ENCODE data around the gene SLC16A14. TPM values are rescaled to one million over a fixed set of nuclear protein-coding genes. Genes with fewer than 3 reads are reported as not detected.

The SLC16A14 gene
- total and polyA plus RNA-seq, 2 donors (not counting 3 experiments of a cell fraction or from before 2014, with no cell fraction given), result 0.22 to 0.30 TPM

DNA sequence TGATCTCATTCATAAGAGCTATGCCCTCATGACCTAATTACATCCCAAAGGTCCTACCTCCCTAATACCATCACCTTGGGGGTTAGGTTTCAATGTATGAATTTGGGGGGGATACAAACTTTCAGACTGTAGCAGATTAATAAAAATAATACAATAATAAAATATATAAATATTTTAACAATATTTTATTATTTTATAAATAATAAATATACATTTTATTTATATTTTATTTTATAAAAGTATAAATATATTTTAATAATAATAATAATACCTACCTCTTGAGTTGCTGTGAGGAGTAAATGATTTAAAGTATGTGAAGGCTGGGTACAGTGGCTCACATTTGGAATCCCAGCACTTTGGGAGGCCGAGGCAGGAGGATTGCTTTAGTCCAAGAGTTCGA lies 8.1 kb upstream of the SLC16A14 start:
- ChIA-PET CTCF (interaction anchor here (1.3 to 2.1 kb wide), 4 partner anchors 9 to 83 kb away, joined by 4 to 23 read pairs (median 12); partner anchors contain the start of gene SLC16A14), POLR2A (no interaction called here)
- no peak for TF ChIP-seq GATA2 (IDR thresholded peaks at IDR 0.05; ENCODE audit: insufficient read depth, insufficient read length, low read depth, low read length)
- no peak for TF ChIP-seq POLR2A (IDR thresholded peaks at IDR 0.05; ENCODE audit: low read depth, low read length)
- TF ChIP-seq, protein P1, sequence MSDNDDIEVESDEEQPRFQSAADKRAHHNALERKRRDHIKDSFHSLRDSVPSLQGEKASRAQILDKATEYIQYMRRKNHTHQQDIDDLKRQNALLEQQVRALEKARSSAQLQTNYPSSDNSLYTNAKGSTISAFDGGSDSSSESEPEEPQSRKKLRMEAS (IDR thresholded peaks at IDR 0.05; ENCODE audit: insufficient read depth, insufficient read length), result no peak
- no peak for TF ChIP-seq MYC (IDR thresholded peaks at IDR 0.05; ENCODE audit: low read depth, low read length)
- TF ChIP-seq EZH2 (IDR thresholded peaks at IDR 0.05; ENCODE audit: borderline replicate concordance, low read depth, low read length, severe bottlenecking), result no peak
- TF ChIP-seq POLR2AphosphoS5 (IDR thresholded peaks at IDR 0.05; ENCODE audit: insufficient read depth, low read depth, low read length), result no peak
- TF ChIP-seq, protein P2, sequence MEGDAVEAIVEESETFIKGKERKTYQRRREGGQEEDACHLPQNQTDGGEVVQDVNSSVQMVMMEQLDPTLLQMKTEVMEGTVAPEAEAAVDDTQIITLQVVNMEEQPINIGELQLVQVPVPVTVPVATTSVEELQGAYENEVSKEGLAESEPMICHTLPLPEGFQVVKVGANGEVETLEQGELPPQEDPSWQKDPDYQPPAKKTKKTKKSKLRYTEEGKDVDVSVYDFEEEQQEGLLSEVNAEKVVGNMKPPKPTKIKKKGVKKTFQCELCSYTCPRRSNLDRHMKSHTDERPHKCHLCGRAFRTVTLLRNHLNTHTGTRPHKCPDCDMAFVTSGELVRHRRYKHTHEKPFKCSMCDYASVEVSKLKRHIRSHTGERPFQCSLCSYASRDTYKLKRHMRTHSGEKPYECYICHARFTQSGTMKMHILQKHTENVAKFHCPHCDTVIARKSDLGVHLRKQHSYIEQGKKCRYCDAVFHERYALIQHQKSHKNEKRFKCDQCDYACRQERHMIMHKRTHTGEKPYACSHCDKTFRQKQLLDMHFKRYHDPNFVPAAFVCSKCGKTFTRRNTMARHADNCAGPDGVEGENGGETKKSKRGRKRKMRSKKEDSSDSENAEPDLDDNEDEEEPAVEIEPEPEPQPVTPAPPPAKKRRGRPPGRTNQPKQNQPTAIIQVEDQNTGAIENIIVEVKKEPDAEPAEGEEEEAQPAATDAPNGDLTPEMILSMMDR (IDR thresholded peaks at IDR 0.05; ENCODE audit: extremely low read depth in 1 of 2, insufficient read depth in 1 of 2, low read depth in 1 of 2, low read length in 2 of 2), result no peak
- no peak for TF ChIP-seq FOS (IDR thresholded peaks at IDR 0.05; ENCODE audit: borderline replicate concordance, insufficient read depth, low read length)
- TF ChIP-seq JUN (IDR thresholded peaks at IDR 0.05; ENCODE audit: borderline replicate concordance, insufficient read depth, insufficient read length, low read depth), result no peak
- peaks cover 5% of the 10 kb centered on the region for H3K4me1 ChIP-seq (ENCODE audit: control insufficient read depth, extremely low read depth, insufficient read depth, low read length)
- dilution Hi-C loops (cut with MboI; ENCODE audit: extremely low pct_ligation_motif_present, low sequenced_read_pairs), result no loop called here
- DNase-seq (ENCODE audit: low read depth, low spot score) (no peak), FAIRE-seq (no peak)
- H3K9ac ChIP-seq (replicated peaks; ENCODE audit: extremely low read depth, insufficient read depth, low read length), result no peak overlapping the region
- intact Hi-C loops (cut with micrococcal nuclease), result no loop called here
- no peak overlapping the region for H3K27ac ChIP-seq (ENCODE audit: insufficient read depth, low read depth, low read length)
- no peak overlapping the region for H3K4me2 ChIP-seq (ENCODE audit: insufficient read depth, low read length)
- H3K9me1 ChIP-seq (replicated peaks; ENCODE audit: control insufficient read depth, extremely low read depth, insufficient read depth, low read length), result no peaks in the 10 kb centered on the region
- H2AFZ ChIP-seq (ENCODE audit: low read depth, low read length), result no peak overlapping the region
- H3K27me3 ChIP-seq (ENCODE audit: control insufficient read depth in 2 of 2, insufficient read depth in 2 of 2, low read length in 2 of 2), result peaks cover 0 to 8% of the 10 kb centered on the region in 2 experiments
- H3K9me3 ChIP-seq (replicated peaks; ENCODE audit: control insufficient read depth, insufficient read depth, low read length), result no peaks in the 10 kb centered on the region
- no peaks in the 10 kb centered on the region for H3K79me2 ChIP-seq (ENCODE audit: control insufficient read depth, insufficient read depth, low read length)
- no TSS peak for BruUV-seq (replicated peaks)
- no peak overlapping the region for H3K4me3 ChIP-seq (replicated peaks in 1 of 3; ENCODE audit: insufficient read depth in 1 of 3, low read depth in 1 of 3, low read length in 3 of 3)
- H3K36me3 ChIP-seq (ENCODE audit: control insufficient read depth in 2 of 2, extremely low read depth in 1 of 2, insufficient read depth in 2 of 2, low read length in 2 of 2), result no peaks in the 10 kb centered on the region
- H4K20me1 ChIP-seq (replicated peaks; ENCODE audit: control insufficient read depth, extremely low read depth, insufficient read depth, low read length), result no peaks in the 10 kb centered on the region
